Right lobe of liver (tissue), 6 donors: ENCODE results near the gene IL2RA. TPM values are rescaled to one million over a fixed set of nuclear protein-coding genes. Genes with fewer than 3 reads are reported as not detected.

ENCODE experiments used
- ATAC-seq, 4 donors: fragments of 200-7000 bp; cut with Tn5 transposase; one replicate each; pipeline ENCODE4 v1.9.1; 2020; ENCODE audit warnings: mild to moderate bottlenecking in 4 of 4, moderate library complexity in 4 of 4
- DNase-seq, 3 donors: peaks; one replicate each; pipeline ENCODE4 v3.0.0-alpha.2; 2020
- H3K27ac ChIP-seq, 3 donors: fragments of 200-600 bp; one replicate each; pipeline ENCODE4 v1.8.0; 2022
- H3K27me3 ChIP-seq, 2 donors: fragments of 200-600 bp; one replicate each; pipeline ENCODE4 v1.8.0; 2022
- H3K36me3 ChIP-seq, 4 donors: fragments of 200-600 bp; sonication (generic) in 1 of 4; one replicate each; pipeline versions ENCODE4 v1.5.1 to v1.8.0; 2017 to 2022; ENCODE audit warnings: control low read depth in 1 of 4
- H3K4me1 ChIP-seq, 4 donors: fragments of 200-600 bp; sonication (generic) in 1 of 4; one replicate each; pipeline versions ENCODE4 v1.5.1 to v1.8.0; 2017 to 2022; ENCODE audit warnings: control low read depth in 1 of 4
- H3K4me3 ChIP-seq, 3 donors: fragments of 200-600 bp; one replicate each; pipeline ENCODE4 v1.8.0; 2022
- H3K9me3 ChIP-seq, 4 donors: fragments of 200-600 bp; sonication (generic) in 1 of 4; one replicate each; pipeline versions ENCODE4 v1.5.1 to v1.8.0; 2017 to 2022; ENCODE audit warnings: control low read depth in 1 of 4
- CTCF ChIP-seq, 4 donors: fragments of 200-600 bp in 3 of 4; fragments of 450-650 bp in 1 of 4; IDR thresholded peaks; one replicate each; pipeline versions ENCODE4 v1.5.1 to v1.8.0; 2016 to 2022; ENCODE audit warnings: antibody characterized with exemption in 4 of 4, mild to moderate bottlenecking in 2 of 4
- POLR2A ChIP-seq: fragments of 450-650 bp; IDR thresholded peaks from one replicate; pipeline ENCODE4 v1.6.1; 2017; ENCODE audit warnings: antibody characterized with exemption, mild to moderate bottlenecking
- WGBS: methylation state at CpG from one replicate; pipeline ENCODE4 v1.1.6; 2018; ENCODE audit warnings: low coverage, low lambda C conversion rate; ENCODE audit not compliant: insufficient coverage; ENCODE audit errors: missing lambda C conversion rate; 5-methylcytosine and 5-hydroxymethylcytosine counted together
- intact Hi-C, 2 donors: fragments of 100-400 bp; cut with DNase I; formaldehyde crosslinking; loops; one replicate each; pipeline versions ENCODE4 v1.11.2 to v1.14.1; 2022
- total RNA-seq, 6 experiments: library from RNA; depleted of rRNA in 2 of 6; stranded (reverse); fragments of >200 nt in 2 of 6; fragmentation: NEBNext Ultra II Directional in 3 of 6; extraction: Animal tissue kit (Norgen Biotek cat#: 25700) in 3 of 6; gene quantifications; one replicate each; pipeline versions ENCODE4 v1.1.0 to v1.2.4, GENCODE V29; 2016 to 2023
- donor health status: DM: no; HTN: yes; CAD: no.
- donor health status: DM: no; HTN: no; CAD: no.
- donor health status: DM: no; HTN: no; CAD: no.
- donor health status: DM: no; HTN: yes; CAD: no.
- donor health status: DM: no; HTN: yes; CAD: no.

The IL2RA gene
- total RNA-seq, 6 experiments from 2014 or later, result 0.22 to 3.1 (median 0.97) TPM; not detected in 2

GRCh38 chr10:5975641-5976473 lies 86.3 kb downstream of the IL2RA start:
- WGBS, result 58% methylated on average over 16 of the region's 20 CpGs
- peak in 1 of 3 donors; percentile 13 for DNase-seq

GRCh38 chr10:5973069-5973468 lies 89.1 kb downstream of the IL2RA start:
- Histone ChIP-seq H3K9me3 (no peaks in the 10 kb centered on the region), H3K4me1 (peaks cover 0 to 45% (median 21%) of the 10 kb centered on the region in 4 donors), H3K4me3 (no peak overlapping the region), H3K36me3 (no peaks in the 10 kb centered on the region), H3K27me3 (no peaks in the 10 kb centered on the region), H3K27ac (no peak overlapping the region)
- intact Hi-C loops, result no loop called here
- DNase-seq (no peak), ATAC-seq (no peak)
- WGBS, result 88% methylated on average over 4 of the region's 4 CpGs
- no peak for TF ChIP-seq POLR2A
- TF ChIP-seq CTCF (IDR thresholded peaks at IDR 0.05), result no peak

More at GRCh38 chr10:5975641-5976473, 86.3 kb downstream of the IL2RA start:
- intact Hi-C loops, result no loop called here
- Histone ChIP-seq H3K27ac (peak overlapping the region; percentile 93 to 98 (median 98)), H3K27me3 (no peaks in the 10 kb centered on the region), H3K36me3 (no peaks in the 10 kb centered on the region), H3K4me3 (peak overlapping the region; percentile 72 to 99 (median 83)), H3K4me1 (peaks cover 0 to 37% (median 14%) of the 10 kb centered on the region in 4 donors), H3K9me3 (no peaks in the 10 kb centered on the region)
- peak; percentile 1 to 28 (median 5) for ATAC-seq
- TF ChIP-seq POLR2A (no peak), CTCF (IDR thresholded peaks at IDR 0.05) (no peak)

- DNase-seq, result peak in 1 of 3 donors; percentile 37
- Histone ChIP-seq H3K9me3 (no peaks in the 10 kb centered on the region), H3K4me3 (peak overlapping the region in 1 of 3 donors; percentile 22), H3K27me3 (no peaks in the 10 kb centered on the region), H3K36me3 (no peaks in the 10 kb centered on the region), H3K4me1 (peaks cover 0 to 45% (median 21%) of the 10 kb centered on the region in 4 donors), H3K27ac (peak overlapping the region; percentile 38 to 71 (median 51))
- intact Hi-C loops, result no loop called here
- ATAC-seq, result peak; percentile 1 to 22 (median 7)
- TF ChIP-seq POLR2A, result no peak
- TF ChIP-seq CTCF (IDR thresholded peaks at IDR 0.05), result no peak
- 5% methylated on average over 4 of the region's 4 CpGs for WGBS
Measured at GRCh38 chr10:5971886-5972285, 90.3 kb downstream of the IL2RA start.

GRCh38 chr10:5971315-5971832 lies 90.8 kb downstream of the IL2RA start:
- H3K27me3 ChIP-seq, result no peaks in the 10 kb centered on the region
- WGBS, result 5% methylated on average over 5 of the region's 8 CpGs
- peak overlapping the region in 1 of 3 donors; percentile 22 for H3K4me3 ChIP-seq

More at GRCh38 chr10:5971315-5971832, 90.8 kb downstream of the IL2RA start:
- intact Hi-C loops, result no loop called here
- TF ChIP-seq POLR2A (peak; percentile 65), CTCF (IDR thresholded peaks at IDR 0.05) (no peak)
- no peaks in the 10 kb centered on the region for H3K36me3 ChIP-seq
- DNase-seq (peak; percentile 77 to 88 (median 83)), ATAC-seq (peak; percentile 70 to 89 (median 84))
- H3K9me3 ChIP-seq, result no peaks in the 10 kb centered on the region
- H3K27ac ChIP-seq, result peak overlapping the region; percentile 38 to 71 (median 51)
- H3K4me1 ChIP-seq, result peaks cover 0 to 45% (median 21%) of the 10 kb centered on the region in 4 donors
